Stimulated activated CD4-positive, alpha-beta T cell treated with anti-CD3 and anti-CD28 coated beads, Interleukin-4, amount 100 ng/mL, for 24 hours (primary cell): Measurements from ENCODE around the gene GMPPA.

Experiments used
- DNase-seq: peaks from one replicate; pipeline ENCODE4 v3.0.0-alpha.2; 2020

The GMPPA gene

GRCh38 chr2:219506802-219507526, 8.3 kb downstream of the GMPPA start:
- DNase-seq = no peak

- no peak for DNase-seq
These were observed 9.1 kb downstream of the GMPPA start for GRCh38 chr2:219507581-219508443.

GRCh38 chr2:219508444-219508734, 9.7 kb downstream of the GMPPA start:
- no peak for DNase-seq

GRCh38 chr2:219508971-219509779, 10.5 kb downstream of the GMPPA start:
- DNase-seq = no peak

- DNase-seq = peak; percentile 46
These were observed 11.3 kb downstream of the GMPPA start for GRCh38 chr2:219509780-219510511.

- DNase-seq = no peak
These were observed 11.9 kb downstream of the GMPPA start for GRCh38 chr2:219510512-219511135.

GRCh38 chr2:219511547-219512325, 13.0 kb downstream of the GMPPA start:
- no peak for DNase-seq

- DNase-seq = no peak
These were observed 14.0 kb downstream of the GMPPA start for GRCh38 chr2:219512524-219513216.

- DNase-seq = no peak
These were observed 15.1 kb downstream of the GMPPA start for GRCh38 chr2:219513787-219514186.

GRCh38 chr2:219514196-219514761, 15.6 kb downstream of the GMPPA start, which contains the start of gene ASIC4:
Gene ASIC4 (plus strand): TSS chr2:219514482. CDS start chr2:219514725, 243 bp downstream.
- no peak for DNase-seq

- no peak for DNase-seq
These were observed 16.1 kb downstream of the GMPPA start for GRCh38 chr2:219514836-219515235.

- no peak for DNase-seq
These were observed 17.4 kb downstream of the GMPPA start for GRCh38 chr2:219515874-219516629.

GRCh38 chr2:219516888-219517287, 18.2 kb downstream of the GMPPA start:
- DNase-seq = no peak

GRCh38 chr2:219517954-219518778, 19.5 kb downstream of the GMPPA start:
- no peak for DNase-seq

- no peak for DNase-seq
These were observed 20.8 kb downstream of the GMPPA start for GRCh38 chr2:219519526-219519916.

GRCh38 chr2:219520079-219520478, 21.4 kb downstream of the GMPPA start:
- DNase-seq = no peak

- no peak for DNase-seq
These were observed 22.6 kb downstream of the GMPPA start for GRCh38 chr2:219521066-219521880.
